Fibroblast of skin of back (primary cell): ENCODE data around the gene VTCN1.
A peak's percentile ranks its signal among the peaks of the same experiment; 100 is the strongest.

Experiments used
- DNase-seq: peaks from one replicate; pipeline ENCODE4 v3.0.0-alpha.2; 2013

The VTCN1 gene

GRCh38 chr1:117208580-117208979 is 2.1 kb downstream of the VTCN1 start:
- DNase-seq, result no peak

- DNase-seq, result no peak
Observed at GRCh38 chr1:117205368-117205767, 5.4 kb downstream of the VTCN1 start.

- no peak for DNase-seq
Observed at GRCh38 chr1:117201808-117202207, 8.9 kb downstream of the VTCN1 start.

GRCh38 chr1:117198097-117198496 is 12.6 kb downstream of the VTCN1 start:
- no peak for DNase-seq

GRCh38 chr1:117189726-117190125 is 21.0 kb downstream of the VTCN1 start:
- no peak for DNase-seq

- DNase-seq, result no peak
Observed at GRCh38 chr1:117188816-117189437, 21.8 kb downstream of the VTCN1 start.

GRCh38 chr1:117188170-117188815 is 22.4 kb downstream of the VTCN1 start:
- DNase-seq, result peak; percentile 40

GRCh38 chr1:117183112-117183511 is 27.6 kb downstream of the VTCN1 start:
- no peak for DNase-seq

GRCh38 chr1:117182319-117182718 is 28.4 kb downstream of the VTCN1 start:
- DNase-seq, result no peak

GRCh38 chr1:117181630-117182041 is 29.1 kb downstream of the VTCN1 start:
- DNase-seq, result no peak

- no peak for DNase-seq
Observed at GRCh38 chr1:117180147-117180967, 30.4 kb downstream of the VTCN1 start.

- DNase-seq, result no peak
Observed at GRCh38 chr1:117179471-117179870, 31.3 kb downstream of the VTCN1 start.

GRCh38 chr1:117178756-117179155 is 32.0 kb downstream of the VTCN1 start:
- DNase-seq, result no peak

- no peak for DNase-seq
Observed at GRCh38 chr1:117177376-117177775, 33.4 kb downstream of the VTCN1 start.

GRCh38 chr1:117176579-117176978 is 34.1 kb downstream of the VTCN1 start:
- DNase-seq, result no peak

GRCh38 chr1:117174851-117175250 is 35.9 kb downstream of the VTCN1 start:
- no peak for DNase-seq

- DNase-seq, result no peak
Observed at GRCh38 chr1:117173691-117174090, 37.0 kb downstream of the VTCN1 start.

GRCh38 chr1:117173006-117173405 is 37.7 kb downstream of the VTCN1 start:
- DNase-seq, result no peak

GRCh38 chr1:117171900-117172511 is 38.7 kb downstream of the VTCN1 start:
- DNase-seq, result no peak

- no peak for DNase-seq
Observed at GRCh38 chr1:117169871-117170596, 40.7 kb downstream of the VTCN1 start.

GRCh38 chr1:117167402-117167801 is 43.3 kb downstream of the VTCN1 start:
- peak; percentile 40 for DNase-seq

GRCh38 chr1:117166076-117166475 is 44.7 kb downstream of the VTCN1 start:
- DNase-seq, result peak; percentile 58

GRCh38 chr1:117164209-117164608 is 46.5 kb downstream of the VTCN1 start:
- DNase-seq, result no peak
